GM13977 (cell line): ENCODE measurements around the gene ARID5B.

Experiments used
- DNase-seq: peaks from one replicate; pipeline ENCODE4 v3.0.0; 2012; ENCODE audit warnings: low spot score
- in situ Hi-C: fragments of 300-500 bp; cut with MboI; formaldehyde crosslinking; loops from one replicate; pipeline ENCODE4 v1.12.0; 2022; ENCODE audit warnings: low sequenced_read_pairs, low pct_unique_long_range_greater_than_20kb, mixed read lengths, inconsistent platforms; ENCODE audit not compliant: unreplicated experiment
- TF ChIP-seq, protein P1 (sequence below): IDR thresholded peaks from 2 replicates; pipeline ENCODE4 v1.5.1; 2012; ENCODE audit warnings: mild to moderate bottlenecking, control low read depth; ENCODE audit not compliant: insufficient read depth; ENCODE audit errors: extremely low read depth, missing control alignments

ARID5B gene

DNA sequence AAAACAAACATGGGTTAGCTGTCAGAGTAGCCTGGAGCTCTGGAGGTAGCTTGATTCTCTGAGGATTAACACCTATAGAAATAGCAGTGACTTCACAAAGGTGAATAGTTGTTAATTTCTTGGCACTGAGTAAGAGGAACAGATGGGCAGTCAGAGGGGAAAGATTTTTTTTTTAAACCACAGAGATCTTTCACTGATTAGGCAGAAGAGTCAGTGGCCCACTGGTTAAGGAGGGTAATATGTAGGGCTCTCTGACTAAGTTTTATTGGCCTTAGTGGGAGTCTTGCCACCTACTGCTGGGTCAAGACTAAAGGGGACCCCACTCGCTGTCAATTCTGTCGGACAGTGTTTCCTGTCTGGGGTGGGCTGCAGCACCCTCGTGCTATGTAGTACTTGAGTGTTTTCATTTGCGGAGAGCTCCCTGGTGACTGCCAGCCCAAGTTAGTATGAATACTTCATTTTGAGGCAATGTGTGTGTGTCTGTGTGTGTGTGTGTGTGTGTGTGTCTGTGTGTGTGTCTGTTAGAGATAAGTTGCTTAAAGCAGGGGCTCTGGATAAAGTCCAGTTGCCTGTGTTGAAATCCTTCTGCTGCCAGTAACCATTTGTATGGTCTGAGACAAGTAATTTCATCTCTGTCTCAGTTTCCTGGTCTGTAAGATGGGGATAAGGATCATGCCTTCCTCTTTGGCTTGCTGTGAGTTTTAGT lies 145.2 kb downstream of the ARID5B start:
- no peak for DNase-seq
- TF ChIP-seq, protein P1, sequence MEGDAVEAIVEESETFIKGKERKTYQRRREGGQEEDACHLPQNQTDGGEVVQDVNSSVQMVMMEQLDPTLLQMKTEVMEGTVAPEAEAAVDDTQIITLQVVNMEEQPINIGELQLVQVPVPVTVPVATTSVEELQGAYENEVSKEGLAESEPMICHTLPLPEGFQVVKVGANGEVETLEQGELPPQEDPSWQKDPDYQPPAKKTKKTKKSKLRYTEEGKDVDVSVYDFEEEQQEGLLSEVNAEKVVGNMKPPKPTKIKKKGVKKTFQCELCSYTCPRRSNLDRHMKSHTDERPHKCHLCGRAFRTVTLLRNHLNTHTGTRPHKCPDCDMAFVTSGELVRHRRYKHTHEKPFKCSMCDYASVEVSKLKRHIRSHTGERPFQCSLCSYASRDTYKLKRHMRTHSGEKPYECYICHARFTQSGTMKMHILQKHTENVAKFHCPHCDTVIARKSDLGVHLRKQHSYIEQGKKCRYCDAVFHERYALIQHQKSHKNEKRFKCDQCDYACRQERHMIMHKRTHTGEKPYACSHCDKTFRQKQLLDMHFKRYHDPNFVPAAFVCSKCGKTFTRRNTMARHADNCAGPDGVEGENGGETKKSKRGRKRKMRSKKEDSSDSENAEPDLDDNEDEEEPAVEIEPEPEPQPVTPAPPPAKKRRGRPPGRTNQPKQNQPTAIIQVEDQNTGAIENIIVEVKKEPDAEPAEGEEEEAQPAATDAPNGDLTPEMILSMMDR, result no peak
- in situ Hi-C loops, result loop anchor here (10.0 kb wide), 1 partner anchor 198 kb away; no protein-coding TSS in a partner anchor

DNA sequence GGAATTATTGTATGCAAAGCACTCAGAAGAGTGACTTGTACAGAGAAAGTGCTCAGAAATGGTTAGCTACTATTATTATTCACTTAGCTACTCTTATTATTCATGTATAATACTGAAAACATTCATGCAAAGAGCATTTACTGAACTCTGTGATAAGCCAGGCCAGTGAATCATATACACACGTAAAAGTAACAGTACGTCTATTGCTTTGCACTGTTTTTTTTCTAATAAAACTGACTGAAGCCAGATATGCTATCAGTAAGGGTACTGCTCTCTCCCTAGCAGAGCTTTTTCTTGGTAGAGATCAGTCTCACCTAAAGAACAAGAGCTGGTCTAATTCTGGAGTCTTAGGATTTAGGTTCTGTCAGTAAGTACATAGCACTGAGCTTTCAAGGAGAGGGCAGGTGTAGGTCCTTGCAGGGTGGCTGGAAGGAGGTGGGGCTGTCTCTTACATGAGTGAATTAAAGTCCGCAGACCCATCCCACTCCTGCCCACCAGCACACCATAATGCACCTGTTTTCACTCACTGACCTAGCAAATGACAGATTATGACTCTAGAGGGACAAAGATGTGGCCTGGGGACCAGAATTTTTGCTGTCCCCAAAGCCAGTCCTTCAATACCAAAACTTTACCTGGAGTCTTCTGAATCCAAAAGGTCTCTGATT lies 145.9 kb downstream of the ARID5B start:
- TF ChIP-seq, protein P1, result no peak
- no peak for DNase-seq
- in situ Hi-C loops, result loop anchor here (10.0 kb wide), 1 partner anchor 197 kb away; no protein-coding TSS in a partner anchor

DNA sequence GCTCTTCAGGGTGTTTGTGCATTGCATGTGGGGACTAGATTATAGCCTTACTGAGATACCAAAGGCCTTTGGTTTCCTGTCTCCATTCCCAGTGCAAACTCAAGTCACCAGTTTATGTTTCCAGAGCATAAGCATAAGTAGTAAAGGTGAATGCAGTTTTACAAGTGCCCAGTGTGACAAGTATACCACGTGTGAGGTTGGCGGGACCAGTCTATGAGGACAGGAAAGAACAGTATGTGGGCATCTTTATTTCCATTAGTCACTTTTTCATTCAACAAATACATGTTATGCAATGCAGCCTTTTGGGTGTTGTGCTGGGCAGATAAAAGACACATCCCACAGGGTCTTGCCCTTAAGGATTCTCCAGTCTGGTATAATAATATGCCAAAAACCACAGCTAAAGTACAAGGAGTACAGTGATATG lies 146.5 kb downstream of the ARID5B start:
- DNase-seq, result no peak
- in situ Hi-C loops, result loop anchor here (10.0 kb wide), 1 partner anchor 197 kb away; no protein-coding TSS in a partner anchor
- TF ChIP-seq, protein P1, result no peak

DNA sequence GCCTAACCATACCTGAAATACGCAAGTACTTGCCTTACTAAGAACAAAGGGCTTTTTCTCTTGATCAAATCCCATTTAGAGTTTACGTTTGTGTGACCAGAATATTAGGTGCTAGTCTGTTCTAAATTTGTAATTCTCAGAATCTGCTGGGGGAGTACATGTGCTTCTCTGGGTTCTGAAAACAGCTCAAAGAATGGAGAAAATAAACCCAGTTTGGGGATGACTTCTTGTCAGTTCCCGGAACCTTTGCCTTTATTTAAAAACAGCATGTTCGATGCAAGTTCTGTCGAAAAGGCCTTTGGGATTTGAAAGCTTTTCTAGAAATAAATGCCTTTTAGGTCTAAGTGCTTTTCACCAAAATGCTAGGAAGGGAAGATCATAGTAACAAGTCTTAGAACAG lies 147.0 kb downstream of the ARID5B start:
- in situ Hi-C loops, result loop anchor here (10.0 kb wide), 1 partner anchor 196 kb away; no protein-coding TSS in a partner anchor

DNA sequence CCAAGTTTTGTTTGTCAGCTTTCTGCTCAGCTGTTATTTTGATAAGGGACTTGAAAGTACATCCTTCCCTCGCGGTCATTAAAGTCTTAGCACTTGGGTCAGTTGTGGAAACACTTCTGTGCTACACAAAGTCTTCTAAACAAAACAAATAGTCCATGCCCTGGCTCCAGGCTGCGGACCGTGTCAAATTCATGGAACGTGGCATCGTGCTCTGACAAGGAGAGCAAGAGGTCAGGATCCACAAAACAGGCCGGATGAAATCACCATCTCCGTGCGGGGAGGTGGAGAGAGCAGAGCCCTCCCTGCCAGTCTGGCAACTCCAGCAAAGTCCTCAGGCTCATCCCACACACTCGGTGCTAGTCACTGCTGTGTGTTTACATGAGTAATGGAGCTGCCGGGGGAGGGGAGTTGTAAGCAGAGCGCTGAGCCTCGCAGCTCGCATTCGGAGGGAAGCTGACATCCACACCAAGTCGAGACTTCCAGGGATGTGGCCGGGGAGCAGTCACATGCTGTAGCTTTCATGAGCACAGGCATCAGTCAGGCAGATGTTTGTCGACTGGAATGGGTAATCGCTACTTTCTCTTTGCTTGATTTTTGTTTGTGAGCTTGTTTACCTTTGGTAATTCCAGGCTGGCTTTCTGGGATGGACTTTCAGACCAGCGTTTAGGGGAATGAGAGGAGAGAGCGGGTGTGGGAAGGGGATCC lies 147.6 kb downstream of the ARID5B start:
- in situ Hi-C loops, result loop anchor here (10.0 kb wide), 1 partner anchor 196 kb away; no protein-coding TSS in a partner anchor
- DNase-seq, result no peak

More for the DNA sequence above, 147.0 kb downstream of the ARID5B start:
- no peak for DNase-seq
- TF ChIP-seq, protein P1, result no peak

More for the DNA sequence above, 147.6 kb downstream of the ARID5B start:
- TF ChIP-seq, protein P1, result no peak
